MM.1S (cell line): ENCODE results near the gene IGIP.

Source experiments
- DNase-seq: peaks from one replicate; pipeline ENCODE4 v3.0.0-alpha.2; 2015
- H2AFZ ChIP-seq: fragments of 300-600 bp; sonication (generic); 2 replicates; pipeline ENCODE4 v1.6.0; 2016; ENCODE audit warnings: antibody characterized with exemption, low read length
- H3F3A ChIP-seq: fragments of 300-600 bp; sonication (generic); 2 replicates; pipeline ENCODE4 v1.6.1; 2016; ENCODE audit warnings: mild to moderate bottlenecking, antibody characterized with exemption, low read length, moderate library complexity, mixed read lengths; ENCODE audit not compliant: insufficient read depth
- H3K27ac ChIP-seq: fragments of 300-600 bp; sonication (generic); 2 replicates; pipeline ENCODE4 v1.5.1; 2016; ENCODE audit warnings: mild to moderate bottlenecking, low read length
- H3K27me3 ChIP-seq: fragments of 300-600 bp; sonication (generic); replicated peaks from 2 replicates; pipeline ENCODE4 v1.6.0; 2016; ENCODE audit warnings: low read length; ENCODE audit not compliant: insufficient read depth
- H3K36me3 ChIP-seq: fragments of 300-600 bp; sonication (generic); replicated peaks from 2 replicates; pipeline ENCODE4 v1.6.1; 2016; ENCODE audit warnings: mild to moderate bottlenecking, low read length, mixed read lengths; ENCODE audit not compliant: insufficient read depth
- H3K4me1 ChIP-seq: fragments of 300-600 bp; sonication (generic); 2 replicates; pipeline ENCODE4 v1.6.1; 2016; ENCODE audit warnings: low read length, mixed read lengths
- H3K4me2 ChIP-seq: fragments of 300-600 bp; sonication (generic); 2 replicates; pipeline ENCODE4 v1.6.0; 2016; ENCODE audit warnings: low read depth, low read length
- H3K4me3 ChIP-seq: fragments of 300-600 bp; sonication (generic); 2 replicates; pipeline ENCODE4 v1.5.1; 2016; ENCODE audit warnings: low read length, mixed read lengths
- H3K79me2 ChIP-seq: fragments of 300-600 bp; sonication (generic); 2 replicates; pipeline ENCODE4 v1.6.1; 2016; ENCODE audit warnings: mixed run types, low read length, mixed read lengths
- H3K9ac ChIP-seq: fragments of 300-600 bp; sonication (generic); 2 replicates; pipeline ENCODE4 v1.6.1; 2016; ENCODE audit warnings: low read length, mixed read lengths
- H3K9me2 ChIP-seq: fragments of 300-600 bp; sonication (generic); replicated peaks from 2 replicates; pipeline ENCODE4 v1.6.1; 2016; ENCODE audit warnings: mild to moderate bottlenecking, low read length, mixed read lengths; ENCODE audit not compliant: insufficient read depth
- H3K9me3 ChIP-seq: fragments of 300-600 bp; sonication (generic); replicated peaks from 2 replicates; pipeline ENCODE4 v1.6.1; 2016; ENCODE audit warnings: mild to moderate bottlenecking, low read length, mixed read lengths; ENCODE audit not compliant: insufficient read depth
- H4K20me1 ChIP-seq: fragments of 300-600 bp; sonication (generic); 2 replicates; pipeline ENCODE4 v1.6.1; 2016; ENCODE audit warnings: mild to moderate bottlenecking, low read length, moderate library complexity, mixed read lengths; ENCODE audit not compliant: insufficient read depth
- CTCF ChIP-seq: fragments of 300-600 bp; sonication (generic); IDR thresholded peaks from 2 replicates; pipeline ENCODE4 v1.5.1; 2016; ENCODE audit warnings: antibody characterized with exemption, low read length, mixed read lengths
- EZH2 ChIP-seq: fragments of 300-600 bp; sonication (generic); optimal IDR thresholded peaks from 2 replicates; pipeline ENCODE3; 2017; ENCODE audit warnings: low read depth, mild to moderate bottlenecking, antibody characterized with exemption, low read length, mixed read lengths
- EZH2phosphoT487 ChIP-seq: fragments of 300-600 bp; sonication (generic); IDR thresholded peaks from 2 replicates; pipeline ENCODE4 v1.6.1; 2018; ENCODE audit warnings: antibody characterized with exemption, low read length

Gene IGIP

GRCh38 chr5:140142856-140143255 lies 17.1 kb downstream of the IGIP start:
- H4K20me1 ChIP-seq, result no peaks in the 10 kb centered on the region
- H2AFZ ChIP-seq, result no peak overlapping the region
- peaks cover 4% of the 10 kb centered on the region; the same call in 1 of the 2 replicates for H3K27me3 ChIP-seq
- H3K9ac ChIP-seq, result no peak overlapping the region
- no peaks in the 10 kb centered on the region for H3K9me3 ChIP-seq
- no peak overlapping the region for H3K27ac ChIP-seq
- no peak for DNase-seq
- no peaks in the 10 kb centered on the region for H3F3A ChIP-seq
- no peaks in the 10 kb centered on the region for H3K9me2 ChIP-seq
- no peak overlapping the region for H3K4me2 ChIP-seq
- H3K4me1 ChIP-seq, result no peaks in the 10 kb centered on the region
- H3K79me2 ChIP-seq, result no peaks in the 10 kb centered on the region
- H3K4me3 ChIP-seq, result no peak overlapping the region
- TF ChIP-seq EZH2phosphoT487 (no peak), CTCF (no peak), EZH2 (no peak)
- H3K36me3 ChIP-seq, result no peaks in the 10 kb centered on the region

GRCh38 chr5:140143521-140144258 lies 18.0 kb downstream of the IGIP start:
- no peak overlapping the region for H3K9ac ChIP-seq
- H3F3A ChIP-seq, result no peaks in the 10 kb centered on the region
- peaks cover 4% of the 10 kb centered on the region; the same call in 1 of the 2 replicates for H3K27me3 ChIP-seq
- no peaks in the 10 kb centered on the region for H3K4me1 ChIP-seq
- no peak for TF ChIP-seq CTCF
- no peak for TF ChIP-seq EZH2phosphoT487
- TF ChIP-seq EZH2, result no peak
- H4K20me1 ChIP-seq, result no peaks in the 10 kb centered on the region
- no peak overlapping the region for H3K4me3 ChIP-seq
- no peaks in the 10 kb centered on the region for H3K79me2 ChIP-seq
- H3K36me3 ChIP-seq, result no peaks in the 10 kb centered on the region
- no peak overlapping the region for H2AFZ ChIP-seq
- H3K4me2 ChIP-seq, result no peak overlapping the region
- no peak overlapping the region for H3K27ac ChIP-seq
- no peak for DNase-seq
- H3K9me3 ChIP-seq, result no peaks in the 10 kb centered on the region
- no peaks in the 10 kb centered on the region for H3K9me2 ChIP-seq

- H3K27me3 ChIP-seq, result peaks cover 4% of the 10 kb centered on the region; the same call in 1 of the 2 replicates
- no peaks in the 10 kb centered on the region for H3F3A ChIP-seq
- H2AFZ ChIP-seq, result no peak overlapping the region
- H3K9me3 ChIP-seq, result no peaks in the 10 kb centered on the region
- H3K4me3 ChIP-seq, result no peak overlapping the region
- no peaks in the 10 kb centered on the region for H4K20me1 ChIP-seq
- DNase-seq, result no peak
- peak overlapping the region; percentile 73; the same call in 1 of the 2 replicates for H3K4me2 ChIP-seq
- no peaks in the 10 kb centered on the region for H3K36me3 ChIP-seq
- H3K27ac ChIP-seq, result no peak overlapping the region
- H3K79me2 ChIP-seq, result no peaks in the 10 kb centered on the region
- TF ChIP-seq EZH2phosphoT487, result no peak
- TF ChIP-seq CTCF, result no peak
- no peak for TF ChIP-seq EZH2
- no peaks in the 10 kb centered on the region for H3K9me2 ChIP-seq
- no peaks in the 10 kb centered on the region for H3K4me1 ChIP-seq
- H3K9ac ChIP-seq, result no peak overlapping the region
Measured at GRCh38 chr5:140145256-140145655, 19.5 kb downstream of the IGIP start.
